ENCODE measurements around the gene PATL1.

DNA sequence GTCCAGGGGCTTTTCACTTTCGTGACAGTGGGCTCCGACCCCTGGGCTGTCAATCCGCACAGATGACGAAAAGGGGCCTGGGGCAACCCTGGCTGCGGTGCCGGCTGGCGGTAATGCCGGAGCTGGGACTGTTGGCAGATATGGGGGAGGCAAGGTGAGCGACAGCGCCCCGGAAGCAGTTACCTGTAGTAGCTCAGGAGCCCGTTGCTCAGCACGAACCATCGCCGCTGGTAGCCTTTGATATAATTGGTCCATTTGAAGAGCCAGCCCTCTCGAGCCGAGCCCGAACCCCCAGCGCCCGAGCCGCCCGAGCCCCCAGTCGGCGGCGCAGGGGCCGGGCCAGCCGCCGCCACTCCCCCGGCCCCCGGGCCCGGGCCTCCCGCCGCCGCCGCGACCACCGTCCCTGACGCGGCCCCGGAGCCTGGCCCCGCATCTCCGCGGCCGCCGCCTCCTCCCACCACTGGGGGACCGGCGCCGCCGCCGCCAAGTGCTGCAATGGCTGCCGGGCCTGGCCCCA lies 53.7 kb downstream of the PATL1 start:
- TF ChIP-seq ZNF317 (CRISPR knock-in tag; IDR thresholded peaks at IDR 0.05; ENCODE audit: borderline replicate concordance, low read depth) (no peak), CREM (CRISPR knock-in tag; IDR thresholded peaks at IDR 0.05) (no peak), SP1 (CRISPR knock-in tag; conservative IDR thresholded peaks at IDR 0.05) (no peak), ZNF232 (CRISPR knock-in tag; IDR thresholded peaks at IDR 0.05) (no peak), CREB1 (CRISPR knock-in tag; IDR thresholded peaks at IDR 0.05) (no peak), MAX (CRISPR knock-in tag; IDR thresholded peaks at IDR 0.05) (no peak), ZNF423 (CRISPR knock-in tag; IDR thresholded peaks at IDR 0.05) (no peak), JUN (CRISPR knock-in tag; IDR thresholded peaks at IDR 0.05) (no peak), USF2 (CRISPR knock-in tag; IDR thresholded peaks at IDR 0.05) (no peak), ZNF512 (CRISPR knock-in tag; IDR thresholded peaks at IDR 0.05; ENCODE audit: borderline replicate concordance) (no peak)
